Measurements from ENCODE around the gene RASSF5.

RASSF5 gene

DNA sequence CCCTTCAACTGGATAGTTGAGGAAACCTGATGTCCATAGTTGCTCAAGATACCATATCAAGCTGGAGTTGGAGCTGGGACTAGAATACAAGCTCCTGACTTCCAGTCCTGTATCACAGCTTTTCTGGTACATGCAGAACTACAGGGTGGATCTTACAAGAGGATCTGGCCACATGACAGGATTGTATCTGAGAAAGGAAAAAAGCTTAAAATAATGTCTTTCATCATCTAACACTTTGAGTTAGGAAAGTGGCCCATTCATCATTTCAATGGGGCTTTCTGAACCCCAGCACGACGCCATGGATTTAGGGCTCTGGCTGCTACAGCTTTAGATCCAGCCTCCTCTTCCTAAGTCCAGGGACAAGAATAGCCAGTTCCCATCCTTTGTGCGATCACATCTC, 46.9 kb downstream of the RASSF5 start:
- no peak for DNase-seq

DNA sequence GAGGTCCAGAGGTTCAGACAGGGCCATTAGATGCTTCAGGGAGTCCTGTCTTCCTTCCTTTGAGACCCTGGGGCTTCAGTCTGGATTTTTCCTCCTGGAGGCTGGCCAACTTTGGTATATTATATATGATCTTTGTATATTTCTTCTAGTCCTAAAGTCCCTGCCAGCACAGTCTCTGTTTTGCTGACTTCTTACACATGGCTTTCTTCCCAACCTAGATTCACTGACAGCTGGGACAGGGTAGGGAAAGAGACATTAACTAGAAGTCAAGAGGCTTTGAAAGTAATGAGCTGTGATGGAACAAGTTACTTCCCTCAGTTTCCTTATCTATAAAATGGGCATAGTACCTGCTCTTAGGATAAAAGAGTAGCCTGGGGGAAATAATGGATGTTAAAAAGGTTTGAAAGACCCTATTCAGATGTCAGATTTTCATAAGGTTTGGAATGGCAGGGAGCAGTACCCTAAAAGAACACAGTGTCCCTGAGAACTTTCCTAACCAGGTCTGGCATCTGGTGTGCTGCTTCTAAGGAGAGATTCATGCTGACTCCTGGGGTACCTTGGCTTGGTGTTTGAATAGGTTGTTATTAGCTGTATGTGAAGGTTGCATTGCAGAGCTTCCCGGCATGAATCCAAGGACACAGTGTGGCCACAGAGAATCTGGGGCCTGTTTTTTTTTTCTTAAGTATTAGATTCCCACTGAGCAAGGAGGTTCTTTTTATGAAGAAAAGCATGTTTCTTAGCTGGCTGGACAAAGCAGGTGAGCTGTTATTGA, 47.6 kb downstream of the RASSF5 start:
- no peak for DNase-seq

DNA sequence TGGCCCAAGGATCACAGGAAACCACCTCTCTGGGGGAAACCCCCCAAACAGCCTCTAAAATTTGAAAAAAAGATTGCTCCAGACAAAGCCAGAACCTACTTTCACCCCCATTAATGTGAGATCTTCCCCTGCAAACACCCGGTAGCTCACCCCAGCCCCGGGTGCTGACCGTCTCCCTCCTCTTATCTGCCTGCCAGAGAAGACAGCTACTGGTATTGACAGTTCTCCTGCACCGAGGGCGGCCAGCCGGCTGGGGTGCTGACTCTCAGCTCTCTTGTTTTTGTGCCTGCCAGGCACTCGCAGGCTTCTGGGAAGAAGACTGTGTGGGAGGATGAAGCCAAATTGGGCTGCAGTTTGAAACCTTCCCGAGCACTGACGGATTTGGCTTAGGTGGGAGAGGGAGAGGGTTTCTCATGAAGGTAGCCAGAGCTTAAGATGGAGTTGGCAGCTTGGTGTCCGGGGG, 48.2 kb downstream of the RASSF5 start:
- DNase-seq, result no peak

DNA sequence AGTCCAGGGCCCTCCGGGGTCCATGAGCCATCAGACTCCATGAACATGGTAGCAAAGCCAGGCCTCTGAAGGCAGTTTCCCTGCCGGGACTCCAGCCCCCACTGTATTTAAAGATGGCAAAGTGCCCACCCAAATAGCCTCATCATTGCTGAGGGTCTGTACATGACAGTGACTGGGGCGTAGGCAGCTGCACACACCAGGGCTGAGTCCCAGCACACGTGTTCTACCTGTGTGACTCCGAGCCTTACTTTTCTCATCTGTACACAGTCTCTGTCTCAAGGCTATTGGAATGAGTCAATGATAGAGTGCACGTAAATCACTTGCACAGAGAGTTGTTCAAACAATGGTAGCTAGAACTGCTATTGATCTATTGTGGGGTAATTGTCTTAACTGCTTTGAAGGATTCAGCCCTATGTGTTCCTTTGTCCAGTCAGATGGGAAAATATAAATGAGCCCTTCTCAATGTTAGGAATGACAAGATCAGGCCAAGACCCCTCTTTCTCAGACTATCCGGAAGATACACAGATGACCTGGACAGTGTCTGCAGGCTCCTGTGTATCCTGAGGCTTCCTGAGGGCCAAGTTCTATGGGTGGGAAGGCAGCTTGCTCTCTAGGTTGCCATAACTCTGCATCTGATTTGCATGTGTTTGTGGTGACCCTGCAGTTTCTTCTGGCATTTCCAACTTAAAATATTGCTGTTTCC, 48.9 kb downstream of the RASSF5 start:
- no peak for DNase-seq

DNA sequence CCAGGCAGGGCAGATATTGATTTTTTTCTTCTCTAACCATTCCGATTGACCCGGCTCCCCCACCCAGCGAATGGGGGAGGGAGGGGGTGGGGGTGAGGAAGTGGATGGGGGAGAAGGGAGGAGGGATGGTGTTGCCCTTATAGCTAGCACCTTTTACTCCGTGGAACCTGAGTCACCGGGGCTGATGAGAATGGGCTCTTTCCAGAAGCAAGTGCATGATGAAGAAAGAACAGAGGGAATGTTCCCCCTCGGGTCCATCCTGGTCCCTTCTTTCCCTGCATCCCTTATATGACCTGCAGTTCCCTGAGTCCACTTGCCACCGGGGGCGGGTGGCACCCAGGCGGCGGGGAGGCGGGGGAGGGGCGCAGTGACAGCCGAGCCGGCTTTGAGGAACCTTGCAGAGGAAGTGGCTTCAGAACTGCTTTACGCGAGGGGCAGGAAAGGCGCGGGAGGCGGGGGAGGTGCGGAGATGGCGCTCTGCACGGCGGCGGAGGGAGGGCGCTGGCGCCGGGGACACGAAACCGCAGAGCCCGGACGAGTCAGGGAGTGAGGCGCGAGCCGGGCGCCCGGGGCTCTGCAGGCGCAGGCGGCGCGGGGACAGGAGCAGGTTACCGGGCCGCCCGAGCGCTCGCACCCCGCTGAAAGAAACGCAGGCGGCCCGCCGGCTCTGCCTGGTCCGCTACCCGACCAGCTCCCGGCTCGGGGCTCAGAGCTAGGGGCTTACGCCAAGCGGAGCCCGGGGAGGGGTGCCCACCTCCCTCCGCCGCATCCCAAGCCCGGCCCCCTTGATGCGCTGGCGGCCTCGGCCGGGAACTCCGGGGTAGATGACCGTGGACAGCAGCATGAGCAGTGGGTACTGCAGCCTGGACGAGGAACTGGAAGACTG, 49.7 kb downstream of the RASSF5 start:
- DNase-seq, result peak; percentile 72 to 92

DNA sequence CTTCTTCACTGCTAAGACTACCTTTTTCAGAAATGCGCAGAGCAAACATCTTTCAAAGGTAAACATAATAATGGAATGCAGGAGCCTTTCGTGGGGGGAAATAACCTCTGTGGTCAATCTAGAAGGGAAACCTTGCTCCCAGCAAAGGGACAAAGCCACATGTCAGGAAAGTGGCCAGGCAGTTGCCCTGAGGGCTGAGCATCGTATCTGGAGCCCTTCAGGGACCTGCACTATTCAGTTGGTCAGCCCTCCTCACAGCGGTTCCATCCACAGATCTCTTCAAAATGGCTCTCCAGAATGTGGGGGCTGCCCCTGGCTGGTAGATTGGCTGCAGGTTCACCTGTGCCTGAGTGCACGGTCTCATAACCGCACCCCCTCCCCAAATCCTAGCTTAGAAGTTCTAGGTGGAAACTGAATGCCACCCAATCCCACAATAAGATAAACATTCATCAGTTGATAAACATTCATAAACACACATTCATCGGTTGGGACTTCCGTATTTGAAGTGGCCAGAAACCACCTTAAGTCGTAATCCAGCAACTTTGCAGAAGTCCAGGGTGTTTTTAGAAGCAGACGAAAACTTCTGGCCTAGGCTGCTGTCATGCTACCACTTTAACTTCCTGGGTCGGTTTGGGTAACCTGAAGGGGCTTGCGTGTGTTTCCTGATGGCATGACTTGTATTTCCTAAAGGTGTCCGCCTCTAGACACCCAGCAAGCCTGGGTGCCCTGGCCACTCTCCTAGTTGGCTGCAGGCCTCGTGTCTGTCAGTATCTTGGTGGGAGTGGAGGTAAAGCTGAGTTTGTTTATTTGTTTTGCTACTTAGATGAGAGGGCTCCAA, 50.5 kb downstream of the RASSF5 start:
- DNase-seq, result peak; percentile 60 to 70

DNA sequence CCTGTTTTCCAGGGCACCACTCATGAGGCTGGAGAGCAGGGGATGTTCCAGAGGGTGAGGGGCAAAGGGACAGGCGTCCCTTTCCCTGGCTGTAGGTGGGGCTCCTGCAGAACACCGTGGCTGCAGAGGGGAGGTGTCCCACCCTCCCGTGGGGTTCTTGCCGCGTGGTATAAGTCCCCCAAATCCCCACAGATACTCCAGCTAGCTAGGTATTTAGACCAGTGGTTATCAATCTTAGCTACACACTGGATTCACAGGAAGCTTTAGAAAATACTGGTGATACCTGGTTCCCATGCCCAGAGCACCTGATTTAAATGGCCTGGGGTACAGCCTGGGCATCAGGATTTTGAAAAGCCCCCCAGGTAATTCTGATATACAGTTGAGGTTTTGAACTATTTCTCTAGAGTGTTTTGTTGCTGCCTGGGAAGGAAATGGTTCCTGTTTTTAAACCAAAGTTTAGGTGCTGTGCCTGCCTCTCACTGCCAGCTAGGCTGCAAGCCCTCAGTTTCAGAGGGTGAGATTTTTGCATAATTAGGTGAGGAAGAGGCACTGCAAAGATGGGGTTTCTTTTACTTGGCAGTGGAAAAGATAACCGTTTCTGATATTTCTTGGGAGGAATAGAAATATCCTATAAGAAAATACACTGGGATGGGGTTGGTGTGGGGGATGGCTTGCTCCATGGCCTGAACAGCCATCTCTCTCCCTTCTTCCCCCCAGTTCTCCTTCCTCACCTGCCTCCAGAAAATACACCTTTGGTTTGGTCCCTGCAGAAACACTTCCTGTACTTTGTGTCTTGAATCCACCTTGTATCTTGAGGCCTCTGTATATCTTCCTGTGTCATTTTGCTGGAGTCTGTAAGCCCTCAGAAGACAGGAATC, 51.7 kb downstream of the RASSF5 start:
- no peak for DNase-seq

DNA sequence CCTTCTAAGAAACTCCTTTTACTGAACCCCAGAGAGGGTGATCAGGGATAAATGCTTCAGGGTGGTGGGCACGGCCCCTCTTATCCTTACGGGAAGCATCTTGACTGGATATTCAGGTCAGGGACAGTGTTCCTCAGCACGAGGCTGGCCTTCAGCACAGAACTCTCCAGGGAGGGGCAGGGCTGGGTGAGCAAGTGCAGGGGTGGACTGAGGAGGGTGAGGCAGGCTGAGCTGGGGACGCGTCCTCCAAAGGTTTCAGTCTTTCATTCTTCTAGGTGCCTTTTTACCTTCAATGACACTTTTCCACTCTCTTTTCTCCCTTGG, 52.3 kb downstream of the RASSF5 start:
- no peak for DNase-seq

DNA sequence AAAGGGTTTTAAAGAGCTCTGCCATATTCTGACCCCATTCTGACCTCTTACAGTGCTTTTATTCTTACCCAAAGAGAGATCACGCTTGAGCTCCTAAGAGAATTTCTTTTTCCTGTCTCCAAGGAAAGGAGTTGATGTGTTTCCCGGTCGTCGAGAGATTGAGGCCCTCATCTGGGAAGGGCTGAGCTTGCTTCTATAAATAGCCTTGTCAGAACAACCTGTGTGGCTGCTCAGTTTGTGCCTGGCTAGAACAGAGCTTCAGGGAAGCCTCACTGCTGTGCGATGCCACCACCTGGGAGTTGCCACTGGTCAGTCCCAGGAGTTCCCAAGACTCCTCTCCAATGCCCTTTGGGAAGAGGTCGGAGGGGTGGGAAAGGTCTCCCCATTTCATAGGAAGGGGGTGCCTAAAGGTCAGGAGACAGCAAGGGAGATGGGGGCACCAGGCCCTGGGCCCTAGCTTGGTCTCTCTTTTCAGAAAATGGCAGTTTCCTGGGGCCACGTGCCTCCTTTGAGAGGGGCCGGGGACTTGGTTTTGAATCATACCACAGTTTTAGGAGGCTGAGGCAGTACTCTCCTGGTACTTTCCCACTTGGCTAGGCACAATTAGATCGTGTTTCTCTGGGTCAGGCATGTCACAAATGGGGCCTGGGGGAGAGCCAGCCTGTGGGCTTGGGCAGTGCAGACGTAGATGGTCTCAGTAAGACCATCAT, 52.8 kb downstream of the RASSF5 start:
- no peak for DNase-seq

DNA sequence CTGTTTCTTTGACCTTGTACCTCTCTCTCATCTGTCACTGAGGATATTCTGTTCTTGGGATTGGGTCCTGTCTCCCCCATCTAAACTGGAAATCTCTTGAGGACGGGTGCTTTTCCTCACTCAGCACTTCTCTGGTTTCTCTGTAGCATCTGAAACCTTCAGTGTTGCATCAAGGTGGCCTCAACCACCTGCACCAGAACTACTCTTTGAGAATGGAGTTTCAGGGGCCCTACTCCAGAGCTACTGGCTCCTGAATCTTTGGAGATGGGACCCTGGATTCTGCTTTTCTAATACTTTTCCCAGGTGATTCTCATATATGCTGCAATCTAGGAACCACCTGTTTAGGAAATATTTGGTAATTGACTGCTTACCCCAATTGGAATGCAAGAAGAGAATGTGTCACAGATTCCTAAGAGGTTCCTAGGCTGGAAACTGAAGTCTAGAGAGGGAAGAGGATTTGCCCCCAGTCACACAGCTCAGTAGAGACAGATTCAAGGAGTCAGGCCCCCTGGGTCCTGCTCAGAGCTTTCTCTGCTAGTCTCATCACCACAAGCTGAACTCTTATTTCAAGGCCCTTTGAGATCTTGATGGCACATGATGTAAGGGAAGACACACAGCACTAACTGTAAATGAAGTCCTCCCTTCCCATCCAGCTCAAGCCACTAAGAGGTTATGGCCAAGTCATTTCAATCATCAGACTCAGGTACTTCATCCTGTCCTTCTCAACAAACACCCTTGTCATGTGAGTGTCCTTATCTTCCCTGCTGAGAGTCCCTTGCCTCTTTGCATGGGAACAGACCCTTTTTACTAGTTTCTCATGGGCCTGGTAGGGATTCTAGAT, 56.3 kb downstream of the RASSF5 start:
- peak in 1 of 2 experiments; percentile 61 for DNase-seq

DNA sequence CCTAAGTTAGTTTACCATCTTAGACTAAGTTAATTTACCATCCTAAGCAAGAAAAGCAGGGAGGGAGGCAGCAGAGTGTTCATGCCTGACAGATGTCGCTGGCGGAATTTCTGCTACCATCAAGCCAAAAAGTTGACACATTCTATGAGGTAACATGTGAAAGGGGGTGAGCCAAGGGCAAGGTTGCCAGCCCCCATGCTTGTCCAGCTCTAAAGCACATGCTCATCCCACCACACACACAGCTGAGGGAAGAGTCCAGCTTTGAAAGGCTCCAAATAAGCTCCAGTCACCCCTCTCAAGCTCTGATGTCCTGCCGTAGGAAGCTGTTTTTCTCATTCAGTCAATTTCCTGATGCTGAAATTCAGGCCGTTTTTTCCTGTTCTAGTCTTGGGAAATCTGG, 58.7 kb downstream of the RASSF5 start:
- DNase-seq, result no peak

DNA sequence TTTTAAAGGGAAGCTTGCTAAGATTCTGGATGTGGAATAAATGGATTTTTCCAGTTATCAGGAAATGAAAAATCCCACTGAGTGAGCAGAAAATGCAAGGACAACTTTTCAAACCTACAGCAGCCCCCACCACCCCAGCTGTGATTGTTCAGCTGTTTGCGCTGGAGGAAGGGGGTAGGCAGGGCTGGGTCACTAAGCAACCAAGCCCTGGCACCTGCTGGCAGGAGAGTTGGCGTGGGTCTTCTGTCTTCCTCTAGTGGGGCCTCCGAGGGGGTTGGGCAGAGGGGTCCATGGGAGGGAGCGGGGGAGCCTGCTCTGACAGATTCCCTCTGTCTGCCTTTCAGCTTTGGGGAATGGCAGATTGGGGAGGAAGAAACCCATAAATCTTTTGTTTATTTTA, 59.7 kb downstream of the RASSF5 start:
- DNase-seq, result no peak

DNA sequence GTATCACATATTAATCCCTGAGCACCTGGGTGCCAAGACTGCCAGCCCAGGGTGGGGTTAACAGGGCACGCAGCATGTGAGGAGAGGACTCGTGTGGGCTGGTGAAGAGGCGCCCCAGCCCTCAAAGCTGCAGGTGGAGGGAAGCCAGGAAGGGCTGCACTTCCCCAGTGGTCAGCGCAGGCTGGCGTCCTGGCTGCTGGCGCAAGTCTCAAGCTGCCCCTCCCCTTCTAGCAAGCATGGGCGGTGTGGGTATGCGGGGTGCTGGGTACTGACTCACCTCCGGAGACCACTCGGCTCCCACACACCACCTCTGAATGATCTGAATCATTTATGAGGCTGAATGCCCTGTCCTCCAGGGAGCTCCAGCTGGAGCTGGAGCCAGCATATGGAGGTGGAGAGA, 60.9 kb downstream of the RASSF5 start:
- no peak for DNase-seq

DNA sequence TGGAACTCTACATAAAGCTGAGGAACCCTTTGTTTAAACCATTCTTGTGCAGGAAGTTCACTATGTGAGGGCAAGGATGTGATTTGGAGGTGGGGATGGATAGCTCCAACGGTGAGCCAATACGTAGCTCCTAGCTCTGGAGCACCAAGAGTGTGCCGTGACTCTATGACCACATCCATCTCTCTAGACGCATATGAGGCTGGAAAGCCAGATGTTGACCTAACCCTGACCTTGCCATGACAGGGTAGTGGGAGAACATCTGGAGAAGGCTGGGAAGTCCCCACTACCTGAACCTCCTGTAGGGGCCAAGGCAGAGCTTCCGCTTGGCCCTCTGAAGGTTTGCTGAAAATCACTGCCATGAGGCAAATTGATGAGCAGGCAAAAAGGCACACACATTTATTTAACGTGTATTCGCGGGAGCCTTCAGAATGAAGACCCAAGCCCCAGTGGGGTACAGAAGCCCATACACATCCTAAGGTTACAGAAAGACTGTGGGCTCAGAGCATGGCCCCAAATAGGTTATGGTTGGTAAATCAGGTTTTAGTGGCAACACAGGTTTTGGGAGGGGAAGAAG, 61.5 kb downstream of the RASSF5 start:
- DNase-seq, result no peak

DNA sequence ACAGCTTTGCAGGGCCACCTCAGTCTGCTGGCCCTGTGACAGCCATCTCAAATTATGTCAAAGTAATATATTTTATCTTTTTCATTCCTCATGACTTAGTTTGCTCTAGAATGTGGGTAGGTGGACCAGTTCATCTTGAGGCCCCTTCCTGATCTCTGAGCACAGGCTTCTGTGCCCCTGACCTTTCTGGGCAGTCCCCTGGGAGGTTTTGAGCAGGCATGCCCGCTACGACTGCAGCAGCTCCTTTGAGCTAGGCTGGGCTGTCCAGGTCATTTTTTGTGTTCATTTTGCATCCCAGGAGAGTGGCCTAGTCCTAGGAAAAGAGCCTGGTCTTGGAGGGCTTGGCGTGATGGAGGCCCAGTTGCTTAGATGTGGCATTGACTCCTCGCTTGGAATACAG, 62.2 kb downstream of the RASSF5 start:
- DNase-seq, result no peak

DNA sequence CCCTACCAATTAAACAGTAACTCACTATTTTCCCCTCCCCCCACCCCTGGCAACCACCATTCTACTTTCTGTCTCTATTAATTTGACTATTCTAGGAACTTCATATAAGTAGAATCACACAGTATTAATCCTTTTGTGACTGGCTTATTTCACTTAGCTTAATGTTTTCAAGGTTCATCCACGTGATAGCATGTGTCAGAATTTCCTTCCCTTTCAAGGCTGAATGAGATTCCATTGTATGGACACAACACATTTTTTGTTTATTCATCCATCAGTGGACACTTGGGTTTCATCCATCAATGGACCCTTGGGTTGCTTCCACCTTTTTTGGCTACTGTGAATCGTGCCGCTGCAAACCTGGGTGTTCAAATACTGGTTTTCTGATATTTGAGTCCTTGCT, 63.2 kb downstream of the RASSF5 start:
- DNase-seq, result no peak

DNA sequence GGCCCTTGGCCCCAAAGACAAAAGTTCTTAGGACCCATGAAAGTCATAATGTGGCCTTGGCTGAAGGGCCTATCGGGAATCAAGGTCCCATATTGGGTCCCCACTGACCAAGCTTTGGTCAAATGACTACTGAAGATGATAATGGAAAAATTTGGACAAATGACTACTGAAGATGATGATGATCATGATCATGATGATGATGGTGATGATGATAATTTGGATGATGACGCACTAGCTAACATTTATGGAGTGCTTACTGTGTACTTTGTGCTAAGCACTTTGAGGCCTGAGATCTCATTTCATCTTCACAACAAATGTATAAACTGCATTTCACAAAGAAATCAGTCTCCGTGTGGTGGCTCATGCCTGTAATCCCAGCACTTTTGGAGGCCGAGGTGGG, 65.5 kb downstream of the RASSF5 start:
- DNase-seq, result no peak

DNA sequence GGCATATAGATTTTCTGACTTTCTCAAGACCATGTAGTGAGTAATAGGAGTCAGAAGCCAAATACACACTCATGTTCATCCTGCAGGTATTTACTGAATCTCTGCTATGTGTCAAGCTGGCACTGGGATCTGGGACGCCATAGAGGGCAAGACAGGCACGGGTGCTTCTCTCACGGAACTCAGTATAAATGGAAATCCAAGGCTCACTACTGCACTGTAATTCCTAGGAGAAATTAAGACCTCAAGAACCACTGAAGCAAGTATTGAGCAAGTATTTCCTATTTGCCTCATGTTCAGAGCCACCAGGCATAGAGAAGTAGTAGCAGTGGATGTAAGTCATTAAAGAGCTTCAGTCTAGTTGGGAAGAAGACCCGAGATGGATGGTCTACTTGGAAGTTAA, 66.0 kb downstream of the RASSF5 start:
- DNase-seq, result peak; percentile 69 to 70

DNA sequence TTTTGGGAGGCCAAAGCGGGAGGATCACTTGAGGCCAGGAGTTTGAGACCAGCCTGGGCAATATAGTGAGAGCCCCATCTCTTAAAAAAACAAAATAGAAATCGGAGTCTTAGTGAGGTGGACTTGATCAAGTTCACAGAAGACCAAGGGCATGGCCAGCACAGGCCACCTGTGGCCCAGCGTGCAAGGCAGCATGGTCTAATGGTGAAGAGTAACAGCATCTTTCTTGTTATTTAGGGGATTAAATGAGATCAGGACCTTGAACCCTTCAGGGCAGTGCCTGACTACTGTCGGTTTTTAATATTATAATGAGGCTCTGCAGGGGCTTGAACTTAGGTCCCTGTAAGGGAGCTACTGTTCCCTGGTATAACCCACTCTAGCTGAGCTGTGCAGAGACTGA, 66.4 kb downstream of the RASSF5 start:
- DNase-seq, result no peak

Data from Kasumi-1 (cell line).